T-helper 1 cell treated with Interleukin-12 subunit alpha and Interleukin-12 subunit beta and Interleukin-4 antibody, amounts not matched to agents 30 μg/mL and 1 μg/mL, for 36 hours (primary cell): ENCODE data around the gene MYO9B.

Experiments
- H3K27ac Mint-ChIP-seq: one replicate; pipeline ENCODE4 v1.8.0; 2021; ENCODE audit warnings: mild to moderate bottlenecking, mixed read lengths
- H3K27me3 Mint-ChIP-seq: one replicate; pipeline ENCODE4 v1.8.0; 2021; ENCODE audit warnings: low read depth, mixed read lengths
- H3K36me3 Mint-ChIP-seq: one replicate; pipeline ENCODE4 v1.8.0; 2021; ENCODE audit warnings: low read depth, mixed read lengths
- H3K4me1 Mint-ChIP-seq: one replicate; pipeline ENCODE4 v1.8.0; 2021; ENCODE audit warnings: low read depth, mixed read lengths
- H3K4me3 Mint-ChIP-seq: one replicate; pipeline ENCODE4 v1.8.0; 2021; ENCODE audit warnings: mild to moderate bottlenecking, moderate library complexity, mixed read lengths
- H3K9me3 Mint-ChIP-seq: one replicate; pipeline ENCODE4 v1.8.0; 2021; ENCODE audit warnings: mixed read lengths

MYO9B gene

GRCh38 chr19:17242431-17243208 is 167.0 kb downstream of the MYO9B start:
- H3K27ac Mint-ChIP-seq: no peak overlapping the region
- H3K4me3 Mint-ChIP-seq: no peak overlapping the region
- peaks cover 8% of the 10 kb centered on the region for H3K27me3 Mint-ChIP-seq
- no peaks in the 10 kb centered on the region for H3K9me3 Mint-ChIP-seq
- H3K4me1 Mint-ChIP-seq: peaks cover 7% of the 10 kb centered on the region
- no peaks in the 10 kb centered on the region for H3K36me3 Mint-ChIP-seq

DNA sequence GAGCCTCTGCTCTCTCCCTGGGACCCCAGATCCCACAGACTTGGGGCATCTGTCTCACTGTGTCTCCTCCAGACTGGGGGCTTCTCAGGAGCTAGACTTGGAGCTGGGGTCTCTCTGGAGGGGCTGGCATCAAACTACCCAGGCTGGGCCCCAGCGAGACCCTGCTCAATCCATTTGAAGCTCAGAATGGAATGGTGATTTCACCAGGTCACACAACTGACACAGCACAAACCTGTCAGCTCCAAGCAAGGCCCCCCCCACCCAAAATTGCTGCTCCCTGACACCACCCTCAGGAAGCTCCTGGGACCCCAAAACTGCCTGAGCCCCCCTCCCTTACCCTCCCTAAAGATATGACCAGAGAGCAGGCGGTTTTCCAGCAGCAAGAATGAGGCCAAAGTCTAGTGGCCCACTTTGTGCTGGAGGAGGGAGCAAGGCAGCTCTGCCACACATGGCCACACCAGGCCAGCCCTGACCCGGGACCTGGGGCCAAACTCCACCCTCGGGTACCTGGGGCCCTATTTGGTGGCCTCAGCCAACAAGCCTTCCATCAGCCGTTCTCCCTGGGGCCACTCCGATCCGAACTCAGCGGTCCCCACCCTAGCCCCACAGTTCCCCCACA is 167.7 kb downstream of the MYO9B start:
- Mint-ChIP-seq H3K27ac (no peak overlapping the region), H3K27me3 (peaks cover 8% of the 10 kb centered on the region), H3K9me3 (no peaks in the 10 kb centered on the region), H3K4me1 (peaks cover 6% of the 10 kb centered on the region), H3K4me3 (peak overlapping the region; percentile 31), H3K36me3 (no peaks in the 10 kb centered on the region)

DNA sequence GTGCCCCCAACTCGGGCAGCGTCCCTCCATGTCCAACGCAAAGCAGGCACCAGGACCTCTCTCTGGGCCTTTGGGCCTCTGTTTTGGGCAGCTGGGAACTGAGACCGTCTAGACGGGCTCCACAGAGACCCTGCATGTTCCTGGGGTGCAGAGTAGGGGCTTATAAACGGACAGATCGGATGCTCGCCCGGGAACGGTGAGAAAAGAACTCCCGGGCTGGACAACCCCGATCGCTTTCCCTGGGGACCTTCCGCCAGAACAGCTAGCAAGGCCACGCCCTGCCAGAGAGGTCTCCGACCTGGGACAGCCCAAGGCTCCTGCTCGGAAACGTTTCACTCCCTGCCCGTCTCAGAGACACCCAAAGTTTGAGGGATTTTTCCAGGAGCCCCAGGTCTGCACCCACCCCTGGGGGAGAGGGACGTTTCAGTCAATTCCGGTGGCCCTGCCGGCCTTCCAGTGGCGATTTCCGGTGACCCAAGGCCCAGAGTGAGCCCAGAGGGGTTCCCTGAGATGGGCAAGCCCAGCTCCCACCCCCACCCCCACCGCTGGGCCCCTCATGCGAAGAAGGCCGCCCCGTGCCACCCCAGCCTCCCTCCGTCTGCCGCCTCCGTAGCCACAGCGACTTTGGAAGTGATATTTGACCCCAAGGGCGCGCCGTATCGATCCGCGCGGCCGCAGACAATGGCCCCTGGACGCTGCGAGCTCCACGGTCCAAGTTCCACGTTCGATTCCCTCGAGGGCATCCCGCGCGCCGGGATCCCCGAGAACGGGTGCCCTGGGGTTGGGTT is 168.4 kb downstream of the MYO9B start:
- peaks cover 6% of the 10 kb centered on the region for H3K4me1 Mint-ChIP-seq
- H3K4me3 Mint-ChIP-seq: peak overlapping the region; percentile 34
- H3K9me3 Mint-ChIP-seq: no peaks in the 10 kb centered on the region
- H3K27ac Mint-ChIP-seq: no peak overlapping the region
- H3K36me3 Mint-ChIP-seq: no peaks in the 10 kb centered on the region
- peaks cover 8% of the 10 kb centered on the region for H3K27me3 Mint-ChIP-seq

DNA sequence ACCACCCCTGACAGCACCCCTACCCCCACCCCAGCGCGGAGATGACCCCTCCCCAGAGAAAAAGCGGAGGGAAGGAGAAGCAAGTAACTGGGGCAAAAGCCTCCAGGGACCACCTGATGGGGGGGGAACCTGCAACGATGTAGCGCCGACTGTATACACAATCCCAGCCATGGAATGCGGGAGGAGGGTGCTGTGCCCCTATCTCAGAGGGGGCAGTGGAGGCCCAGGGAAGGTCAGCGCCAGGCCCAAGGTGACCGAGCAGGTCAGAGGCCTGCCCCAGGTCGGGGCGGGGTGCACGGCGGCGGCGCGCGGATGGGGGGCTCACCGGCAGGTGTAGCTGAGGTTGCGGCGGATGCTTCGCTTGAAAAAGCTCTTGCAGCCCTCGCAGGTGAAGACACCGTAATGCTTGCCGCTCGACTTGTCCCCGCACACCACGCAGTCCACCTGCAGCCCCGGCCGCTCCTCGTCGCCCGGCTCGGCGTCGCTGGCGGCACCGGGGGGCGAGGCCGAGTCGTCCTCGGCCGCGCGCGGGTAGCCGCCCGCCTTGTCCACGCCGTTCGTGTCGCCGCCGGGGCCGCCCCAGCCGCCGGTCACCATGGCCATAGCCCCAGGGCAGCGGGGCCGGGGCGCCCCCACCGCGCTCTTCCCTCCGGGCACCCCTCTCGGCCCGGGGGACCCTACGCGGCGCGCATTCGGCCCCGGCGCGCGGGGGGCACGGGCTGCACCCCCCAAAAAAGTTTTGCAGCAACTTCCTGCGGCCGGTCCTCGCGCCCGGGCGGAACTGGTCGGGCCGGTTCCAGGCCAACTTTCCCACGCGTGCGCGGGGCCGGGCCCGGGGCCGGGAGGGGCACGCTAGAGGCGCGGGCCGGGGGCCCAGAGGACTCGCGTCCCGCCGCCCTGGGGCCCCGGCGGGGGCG is 169.3 kb downstream of the MYO9B start:
- Mint-ChIP-seq H3K36me3 (no peaks in the 10 kb centered on the region), H3K27me3 (peaks cover 8% of the 10 kb centered on the region), H3K9me3 (no peaks in the 10 kb centered on the region), H3K4me1 (peaks cover 6% of the 10 kb centered on the region), H3K27ac (no peak overlapping the region), H3K4me3 (peak overlapping the region; percentile 34)

- Mint-ChIP-seq H3K4me3 (peak within 1 kb of the TSS; percentile 86), H3K36me3 (no peaks in the 10 kb centered on the region), H3K9me3 (no peaks in the 10 kb centered on the region), H3K27me3 (peaks cover 8% of the 10 kb centered on the region), H3K27ac (peak within 1 kb of the TSS; percentile 52), H3K4me1 (peaks cover 6% of the 10 kb centered on the region)
Observed at GRCh38 chr19:17245535-17245984, 170.0 kb downstream of the MYO9B start, which contains the start of gene NR2F6. NR2F6 (minus strand) TSS chr19:17245919; CDS start chr19:17245220, 699 bp downstream.

DNA sequence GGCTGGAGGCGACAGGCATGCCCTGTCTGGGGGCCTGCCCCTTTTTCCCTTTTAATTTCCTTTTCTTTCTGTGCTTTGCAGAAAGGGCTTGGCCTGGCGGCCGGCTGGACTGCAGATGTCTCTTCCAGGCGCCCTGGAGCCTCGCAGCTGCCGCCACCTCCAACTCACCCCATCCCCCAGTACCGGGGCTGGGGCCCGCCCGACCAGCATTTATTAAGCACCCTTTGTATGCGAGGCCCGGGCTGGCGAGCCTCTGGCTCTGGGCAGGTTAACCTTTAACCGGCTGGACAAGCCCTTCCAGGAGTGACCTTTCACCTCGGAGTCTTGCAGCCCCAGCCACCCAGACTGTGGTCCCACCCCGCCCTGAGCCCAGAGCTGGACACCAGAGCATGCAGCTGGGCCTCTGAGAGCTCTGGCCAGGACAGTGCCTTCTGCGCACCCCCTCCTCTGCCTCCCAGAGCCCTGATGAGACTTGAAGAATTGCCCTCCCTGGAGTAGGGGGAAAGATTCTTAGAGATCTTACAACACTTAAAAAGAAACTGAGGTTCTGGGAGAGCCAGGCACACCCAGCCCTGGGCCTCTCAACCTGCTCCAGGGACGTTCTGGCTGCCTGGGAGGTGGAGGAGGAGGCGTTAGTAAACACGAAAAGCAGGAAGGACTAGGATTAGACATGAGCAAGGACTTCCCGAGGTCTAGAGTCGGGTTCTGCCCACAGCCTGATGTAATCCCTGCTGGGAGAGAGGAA is 171.3 kb downstream of the MYO9B start:
- no peak overlapping the region for H3K27ac Mint-ChIP-seq
- peaks cover 8% of the 10 kb centered on the region for H3K27me3 Mint-ChIP-seq
- H3K4me1 Mint-ChIP-seq: peaks cover 6% of the 10 kb centered on the region
- peak overlapping the region; percentile 60 for H3K4me3 Mint-ChIP-seq
- H3K36me3 Mint-ChIP-seq: no peaks in the 10 kb centered on the region
- no peaks in the 10 kb centered on the region for H3K9me3 Mint-ChIP-seq

- no peak overlapping the region for H3K27ac Mint-ChIP-seq
- peaks cover 6% of the 10 kb centered on the region for H3K4me1 Mint-ChIP-seq
- no peak overlapping the region for H3K4me3 Mint-ChIP-seq
- H3K36me3 Mint-ChIP-seq: no peaks in the 10 kb centered on the region
- H3K9me3 Mint-ChIP-seq: no peaks in the 10 kb centered on the region
- H3K27me3 Mint-ChIP-seq: peaks cover 8% of the 10 kb centered on the region
Observed at GRCh38 chr19:17248011-17248776, 172.6 kb downstream of the MYO9B start.

DNA sequence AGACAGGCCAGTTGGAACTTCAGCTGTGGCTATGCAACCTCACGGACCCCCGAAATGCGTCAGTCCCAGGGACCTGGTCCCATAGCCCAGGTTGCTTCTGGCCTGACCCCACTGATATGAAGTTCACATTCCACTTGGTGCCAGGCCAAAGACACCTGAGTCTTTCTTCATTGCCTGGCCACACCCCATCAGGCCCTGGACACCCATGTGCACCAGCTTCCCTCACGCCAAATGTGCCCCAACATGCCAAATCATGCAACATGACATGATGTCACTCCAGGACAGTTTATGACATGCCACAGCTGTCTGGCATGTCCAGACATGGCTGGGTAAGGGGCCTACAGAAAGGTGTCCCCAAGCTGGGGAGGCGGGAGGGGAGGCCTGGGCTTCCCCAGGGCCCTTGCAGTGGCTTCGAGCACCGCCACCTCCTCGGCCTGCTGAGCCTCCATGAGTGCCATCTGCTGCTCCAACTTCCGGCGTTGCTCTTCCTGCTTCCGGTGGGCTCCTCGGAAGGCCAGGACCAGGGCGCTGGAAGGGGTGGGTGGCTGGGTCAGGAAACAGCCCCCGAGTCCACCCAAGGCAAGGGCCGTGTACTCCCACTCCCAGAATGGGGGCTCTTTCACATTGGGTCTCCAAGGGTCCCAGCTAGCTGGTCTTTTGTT is 174.4 kb downstream of the MYO9B start:
- Mint-ChIP-seq H3K4me3 (no peak overlapping the region), H3K4me1 (peaks cover 6% of the 10 kb centered on the region), H3K36me3 (no peaks in the 10 kb centered on the region), H3K27ac (no peak overlapping the region), H3K27me3 (peaks cover 8% of the 10 kb centered on the region), H3K9me3 (no peaks in the 10 kb centered on the region)

GRCh38 chr19:17254636-17255035 is 179.1 kb downstream of the MYO9B start:
- H3K36me3 Mint-ChIP-seq: no peaks in the 10 kb centered on the region
- no peaks in the 10 kb centered on the region for H3K9me3 Mint-ChIP-seq
- H3K4me1 Mint-ChIP-seq: no peaks in the 10 kb centered on the region
- no peak overlapping the region for H3K27ac Mint-ChIP-seq
- no peak overlapping the region for H3K4me3 Mint-ChIP-seq
- H3K27me3 Mint-ChIP-seq: no peaks in the 10 kb centered on the region

DNA sequence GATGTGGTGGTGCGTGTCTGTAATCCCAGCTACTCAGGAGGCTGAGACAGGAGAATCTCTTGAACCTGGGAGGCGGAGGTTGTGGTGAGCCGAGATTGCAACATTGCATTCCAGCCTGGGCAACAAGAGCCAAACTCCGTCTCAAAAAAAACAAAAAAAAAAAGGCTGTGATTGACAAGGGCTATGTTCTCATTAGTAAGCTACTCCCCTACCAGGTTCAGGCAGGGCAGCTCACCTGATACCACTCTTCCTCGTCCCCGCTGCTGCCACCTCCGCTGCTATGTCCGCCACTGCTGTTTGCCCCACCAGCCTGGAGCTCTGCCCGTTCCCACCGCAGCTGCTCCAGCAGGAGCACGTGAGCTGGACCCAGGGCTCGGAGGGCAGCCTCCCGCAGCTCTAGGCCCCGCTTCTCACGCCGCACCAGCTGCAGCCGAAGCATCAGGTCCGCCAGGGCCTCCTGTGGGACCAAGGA is 179.6 kb downstream of the MYO9B start:
- no peak overlapping the region for H3K4me3 Mint-ChIP-seq
- H3K4me1 Mint-ChIP-seq: no peaks in the 10 kb centered on the region
- no peaks in the 10 kb centered on the region for H3K36me3 Mint-ChIP-seq
- H3K27me3 Mint-ChIP-seq: no peaks in the 10 kb centered on the region
- H3K9me3 Mint-ChIP-seq: no peaks in the 10 kb centered on the region
- H3K27ac Mint-ChIP-seq: no peak overlapping the region

DNA sequence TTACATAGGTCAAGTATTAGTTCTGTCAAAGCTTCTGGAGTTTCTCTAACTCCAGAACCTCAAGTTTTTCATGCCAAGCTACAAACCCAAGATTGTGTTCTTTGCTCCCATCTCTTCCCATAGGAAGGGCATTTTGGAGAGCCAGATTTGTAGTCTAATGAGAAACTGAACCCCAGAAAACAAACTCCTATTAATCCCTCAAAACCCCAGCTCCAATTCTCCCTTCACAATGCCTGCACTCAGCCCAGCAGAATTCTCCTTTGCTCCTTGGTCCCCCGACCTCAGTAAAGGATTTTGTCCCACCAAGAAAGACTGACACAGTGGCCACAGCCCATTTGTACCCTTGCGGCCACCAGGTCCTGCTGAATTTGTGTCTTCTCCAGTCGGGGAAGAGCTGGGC is 180.6 kb downstream of the MYO9B start:
- H3K4me3 Mint-ChIP-seq: no peak overlapping the region
- no peaks in the 10 kb centered on the region for H3K36me3 Mint-ChIP-seq
- no peak overlapping the region for H3K27ac Mint-ChIP-seq
- no peaks in the 10 kb centered on the region for H3K9me3 Mint-ChIP-seq
- H3K27me3 Mint-ChIP-seq: peaks cover 4% of the 10 kb centered on the region
- peaks cover 3% of the 10 kb centered on the region for H3K4me1 Mint-ChIP-seq

DNA sequence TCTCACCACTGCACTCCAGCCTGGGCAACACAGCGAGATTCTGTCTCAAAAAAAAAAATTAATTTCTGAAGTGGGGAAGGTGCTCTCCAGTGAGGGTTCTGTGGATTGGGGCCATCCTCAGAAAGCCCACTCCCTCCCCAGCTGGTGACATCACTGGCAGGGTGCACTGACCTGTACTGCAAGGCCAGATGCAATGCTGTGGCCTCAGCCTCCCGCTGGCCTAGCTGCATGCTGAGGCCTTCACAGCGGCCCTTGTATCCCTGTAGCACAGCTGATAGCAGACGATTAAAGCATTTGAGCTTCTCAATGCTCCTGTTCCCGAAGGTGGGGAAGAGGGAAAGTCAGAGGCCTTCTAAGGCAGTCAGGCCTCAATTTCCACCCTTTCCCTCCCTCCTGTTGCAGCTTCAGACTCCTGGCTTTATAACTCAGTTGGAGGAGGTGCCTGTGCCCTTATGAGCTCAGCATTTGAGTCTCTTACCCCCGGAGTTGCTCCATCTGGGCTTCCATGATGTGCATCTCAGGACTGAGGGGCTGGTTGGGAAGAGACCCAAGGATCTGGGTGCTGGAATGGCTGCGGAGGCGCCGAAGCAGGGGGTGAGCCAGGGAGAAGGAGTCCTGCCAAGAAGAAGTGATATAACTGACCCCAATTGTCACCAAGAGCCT is 183.7 kb downstream of the MYO9B start:
- H3K9me3 Mint-ChIP-seq: no peaks in the 10 kb centered on the region
- no peak overlapping the region for H3K4me3 Mint-ChIP-seq
- H3K4me1 Mint-ChIP-seq: peaks cover 3% of the 10 kb centered on the region

More for the DNA sequence above, 183.7 kb downstream of the MYO9B start:
- H3K27ac Mint-ChIP-seq: no peak overlapping the region
- H3K27me3 Mint-ChIP-seq: peaks cover 4% of the 10 kb centered on the region
- H3K36me3 Mint-ChIP-seq: no peaks in the 10 kb centered on the region
